Left forelimb (tissue), 1 donor: ENCODE measurements around the gene GLG1.
A peak's percentile ranks its signal among the peaks of the same experiment; 100 is the strongest.
"Not testable (repeated sequence)": the region's sequence is repeated elsewhere in the genome, so short reads cannot be mapped to it uniquely, and the experiment has no call there.

ENCODE experiments used
- DNase-seq: peaks from one replicate; pipeline ENCODE4 v3.0.0-alpha.2; 2018; ENCODE audit warnings: low spot score

GLG1 gene

DNA sequence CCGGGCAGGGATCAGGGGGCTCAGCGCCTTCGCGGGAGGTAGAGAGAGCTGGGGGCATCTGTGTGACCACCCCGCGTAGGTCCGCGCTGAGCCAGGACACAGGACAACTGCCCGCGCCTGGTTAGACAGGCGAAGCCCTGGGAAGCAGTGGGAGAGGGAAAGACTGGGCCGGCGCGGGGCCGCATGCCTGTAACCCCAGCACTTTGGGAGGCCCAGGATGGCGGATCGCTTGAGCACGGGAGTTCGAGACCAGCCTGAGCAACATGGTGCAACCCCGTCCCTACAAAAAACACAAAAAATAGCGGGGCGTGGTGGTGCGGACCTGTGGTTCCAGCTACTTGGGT lies 199.6 kb downstream of the GLG1 start:
- DNase-seq = peak; percentile 66

DNA sequence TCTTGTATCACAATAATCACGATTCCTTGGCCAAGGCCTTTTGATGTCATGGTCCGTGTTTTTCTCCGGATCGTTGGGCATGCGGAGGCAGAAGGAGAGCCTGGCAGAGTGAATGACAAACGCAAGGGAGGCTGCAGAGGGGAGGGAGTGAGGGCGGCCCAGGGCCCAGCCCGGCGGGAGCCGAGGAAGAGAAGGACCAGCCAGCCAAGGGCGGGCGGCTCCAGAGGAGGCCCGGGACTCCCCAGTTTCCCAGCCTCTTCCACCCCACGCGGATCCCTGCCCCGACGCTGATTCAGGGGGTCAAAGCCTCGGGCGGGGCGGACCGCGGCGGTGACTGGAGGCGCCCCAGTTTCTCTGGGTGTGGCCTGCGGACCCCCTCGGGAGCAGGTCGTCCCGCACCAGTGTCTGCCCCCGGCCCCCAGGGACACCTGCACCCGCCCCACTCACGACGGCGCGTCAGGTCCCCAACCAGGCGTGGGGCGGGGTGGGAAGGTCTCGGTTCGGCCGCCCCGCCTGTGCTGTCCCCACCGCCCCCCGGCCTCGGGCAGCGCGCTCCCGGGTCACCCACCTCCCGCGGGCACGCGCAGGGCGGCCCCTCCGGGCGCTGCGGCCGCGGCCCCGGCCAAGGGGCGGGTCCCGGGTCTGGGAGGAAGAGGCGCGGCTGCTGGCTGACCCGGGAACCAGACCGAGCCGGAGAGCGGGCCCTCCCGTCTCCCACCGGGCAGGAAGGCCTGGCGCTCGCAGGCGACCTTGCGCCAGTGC lies 200.1 kb downstream of the GLG1 start:
- not testable (repeated sequence) for DNase-seq

- not testable (repeated sequence) for DNase-seq
Observed at GRCh38 chr16:74404148-74404933, 202.6 kb downstream of the GLG1 start.

DNA sequence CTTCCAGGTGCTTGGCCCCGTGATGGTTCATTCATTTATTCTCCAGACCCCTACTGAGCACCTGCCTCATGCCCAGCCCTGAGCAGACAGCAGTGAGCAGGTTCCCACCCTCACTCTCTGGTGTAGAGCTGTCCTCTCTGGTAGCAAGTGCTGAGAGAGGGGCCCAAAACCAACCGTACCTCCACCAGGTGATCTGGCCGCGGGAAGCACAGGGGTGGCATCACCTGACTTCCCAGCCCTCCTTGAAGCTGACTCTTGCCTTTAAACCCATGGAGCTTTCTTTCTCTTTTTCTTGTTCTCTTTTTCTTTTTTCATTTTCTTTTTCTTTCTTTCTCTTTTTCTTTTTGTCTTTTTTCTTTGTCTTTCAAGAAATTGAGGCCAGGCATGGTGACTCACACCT lies 206.7 kb downstream of the GLG1 start:
- peak; percentile 37 for DNase-seq

- peak; percentile 68 for DNase-seq
Observed at GRCh38 chr16:74398212-74398895, 208.6 kb downstream of the GLG1 start.
